Measurements from ENCODE around the gene CCP110.

Gene CCP110

GRCh38 chr16:19598805-19599510 lies 75.2 kb downstream of the CCP110 start:
- DNase-seq (ENCODE audit: low spot score) = no peak
- 0 out of 2 replicates have a peak overlapping the region, but pooled peaks have one; percentile 20 for H3K27ac ChIP-seq
- ChIA-PET POLR2A (ENCODE audit: low non-redundant PET) (no interaction called here), CTCF (interaction anchor here (0.5 to 4.1 kb wide), 6 partner anchors 13 to 348 kb away, joined by 3 to 33 read pairs (median 4); partner anchors contain the start of gene GPRC5B)
- no peak for TF ChIP-seq CTCF (conservative IDR thresholded peaks at IDR 0.05; ENCODE audit: low read depth)

- no peak for DNase-seq (ENCODE audit: low spot score)
- POLR2A ChIA-PET (ENCODE audit: low non-redundant PET) = no interaction called here
- H3K27ac ChIP-seq = peak overlapping the region; percentile 39; the same call in 1 of the 2 replicates
Measured at GRCh38 chr16:19599968-19600716, 76.4 kb downstream of the CCP110 start.

GRCh38 chr16:19601083-19601976 lies 77.6 kb downstream of the CCP110 start:
- H3K27ac ChIP-seq = peak overlapping the region; percentile 34; the same call in 1 of the 2 replicates
- CTCF ChIA-PET = interaction anchor here (0.6 to 4.1 kb wide), 14 partner anchors 8 to 322 kb away, joined by 3 to 33 read pairs (median 4); partner anchors contain the start of gene GPRC5B
- peak; percentile 31 for DNase-seq (ENCODE audit: low spot score)
- TF ChIP-seq CTCF (conservative IDR thresholded peaks at IDR 0.05; ENCODE audit: low read depth) = peak; percentile 56; the same call in 1 of the 2 replicates
- POLR2A ChIA-PET (ENCODE audit: low non-redundant PET) = no interaction called here

More at GRCh38 chr16:19599968-19600716, 76.4 kb downstream of the CCP110 start:
- CTCF ChIA-PET = interaction anchor here (0.5 to 4.1 kb wide), 5 partner anchors 9 to 286 kb away, joined by 3 to 33 read pairs (median 4); partner anchors contain the start of gene GPRC5B
- no peak for TF ChIP-seq CTCF (conservative IDR thresholded peaks at IDR 0.05; ENCODE audit: low read depth)
